Central memory CD8-positive, alpha-beta T cell (primary cell): ENCODE data around the gene OR51F2.
"Not testable (repeated sequence)": the region's sequence is repeated elsewhere in the genome, so short reads cannot be mapped to it uniquely, and the experiment has no call there.

Source experiments
- ATAC-seq: fragments of 150-1000 bp; cut with Tn5 transposase; replicated peaks from 2 replicates; pipeline ENCODE4 v1.10.0; 2022; ENCODE audit warnings: mild to moderate bottlenecking, moderate FRiP score, moderate number of reproducible peaks; ENCODE audit not compliant: poor library complexity, severe bottlenecking; ENCODE audit errors: extremely low read depth
- DNase-seq, 2 donors: peaks; one replicate each; pipeline ENCODE4 v3.0.0; 2021; ENCODE audit warnings: low spot score in 2 of 2
- H3K27ac Mint-ChIP-seq: one replicate; pipeline ENCODE4 v1.8.0; 2022; ENCODE audit warnings: low read depth, mild to moderate bottlenecking, moderate library complexity, mixed read lengths
- H3K27me3 Mint-ChIP-seq: one replicate; pipeline ENCODE4 v1.8.0; 2022; ENCODE audit warnings: mixed read lengths
- H3K36me3 Mint-ChIP-seq: one replicate; pipeline ENCODE4 v1.8.0; 2022; ENCODE audit warnings: mild to moderate bottlenecking, moderate library complexity, mixed read lengths; ENCODE audit not compliant: insufficient read depth
- H3K4me1 Mint-ChIP-seq: one replicate; pipeline ENCODE4 v1.8.0; 2022; ENCODE audit warnings: mixed read lengths
- H3K4me3 Mint-ChIP-seq: one replicate; pipeline ENCODE4 v1.8.0; 2022; ENCODE audit warnings: mild to moderate bottlenecking, moderate library complexity, mixed read lengths
- H3K9me3 Mint-ChIP-seq: one replicate; pipeline ENCODE4 v1.8.0; 2022; ENCODE audit warnings: mixed read lengths

Gene OR51F2, protein sequence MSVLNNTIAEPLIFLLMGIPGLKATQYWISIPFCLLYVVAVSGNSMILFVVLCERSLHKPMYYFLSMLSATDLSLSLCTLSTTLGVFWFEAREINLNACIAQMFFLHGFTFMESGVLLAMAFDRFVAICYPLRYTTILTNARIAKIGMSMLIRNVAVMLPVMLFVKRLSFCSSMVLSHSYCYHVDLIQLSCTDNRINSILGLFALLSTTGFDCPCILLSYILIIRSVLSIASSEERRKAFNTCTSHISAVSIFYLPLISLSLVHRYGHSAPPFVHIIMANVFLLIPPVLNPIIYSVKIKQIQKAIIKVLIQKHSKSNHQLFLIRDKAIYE

DNA sequence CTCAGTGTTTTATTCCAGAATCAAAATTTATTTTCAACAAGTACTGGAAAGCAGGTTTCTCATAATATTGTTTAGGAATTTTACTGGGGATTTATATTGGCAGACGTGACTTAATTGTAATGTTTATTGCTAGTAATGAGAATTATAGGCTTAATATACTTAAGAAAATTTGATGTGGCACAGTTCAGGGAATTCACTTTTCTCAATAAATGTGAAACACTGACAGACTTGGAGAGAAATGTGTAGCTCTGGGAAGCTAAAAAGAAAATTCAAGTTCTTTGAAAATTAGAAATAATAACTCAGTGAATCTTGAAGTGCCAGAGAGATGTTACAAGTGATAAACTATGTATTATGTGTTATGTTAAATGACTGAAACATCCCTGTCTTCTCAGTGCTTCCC is at the start of gene OR51F2:
Gene OR51F2, plus strand, starts transcription at position 301 of the 400 bp plus-strand sequence. CDS start 101 bp downstream, outside the sequence.
- Mint-ChIP-seq H3K36me3 (no peaks in the 10 kb centered on the region), H3K4me3 (no peak within 1 kb of the TSS), H3K9me3 (no peaks in the 10 kb centered on the region), H3K4me1 (no peaks in the 10 kb centered on the region), H3K27me3 (peaks cover 42% of the 10 kb centered on the region), H3K27ac (no peak within 1 kb of the TSS)
- no peak for ATAC-seq
- no peak for DNase-seq

DNA sequence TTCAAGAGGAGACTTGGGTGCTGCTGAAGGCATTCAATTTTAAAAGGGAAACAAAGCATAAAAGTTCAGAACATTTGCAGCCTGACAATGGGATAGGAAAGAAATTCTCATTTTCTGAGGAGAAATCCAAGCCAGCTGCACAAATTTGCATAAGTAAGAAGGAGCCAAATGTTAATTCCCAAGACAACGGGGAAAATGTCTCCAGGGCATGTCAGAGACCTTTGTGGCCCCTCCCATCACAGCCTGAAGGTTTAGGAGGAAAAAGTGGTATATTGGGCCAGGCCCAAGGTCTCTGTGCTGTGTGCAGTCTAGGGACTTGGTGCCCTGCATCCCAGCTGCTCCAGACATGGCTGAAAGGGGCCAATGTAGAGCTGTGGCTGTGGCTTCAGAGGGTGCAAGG is 38.7 kb upstream of the OR51F2 start:
- Mint-ChIP-seq H3K36me3 (no peaks in the 10 kb centered on the region), H3K27me3 (peaks cover 30% of the 10 kb centered on the region), H3K9me3 (peaks cover 6% of the 10 kb centered on the region), H3K27ac (no peak overlapping the region), H3K4me1 (no peaks in the 10 kb centered on the region), H3K4me3 (no peak overlapping the region)
- ATAC-seq = no peak
- DNase-seq = no peak

DNA sequence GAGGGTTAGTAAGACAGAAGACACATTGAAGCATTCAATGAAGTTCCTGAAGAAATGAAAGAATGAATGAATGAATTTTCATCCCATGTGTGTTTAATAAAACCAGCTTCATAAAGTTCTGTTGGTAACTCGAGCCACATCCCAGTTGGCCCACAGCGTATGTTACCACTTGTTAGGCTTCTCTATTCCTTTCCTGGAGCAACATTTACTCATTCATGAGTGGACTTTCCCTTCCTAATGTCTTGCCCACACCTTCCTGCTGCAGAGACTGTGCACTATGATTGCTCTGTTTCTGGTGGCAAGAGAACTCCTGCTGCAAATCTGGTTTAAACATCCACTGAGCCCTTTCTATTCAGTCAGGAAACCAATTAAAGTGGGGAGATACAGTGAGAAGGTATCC is 23.9 kb upstream of the OR51F2 start:
- DNase-seq (no peak), ATAC-seq (no peak)
- Mint-ChIP-seq H3K27me3 (peaks cover 8% of the 10 kb centered on the region), H3K27ac (no peak overlapping the region), H3K4me3 (no peak overlapping the region), H3K9me3 (no peaks in the 10 kb centered on the region), H3K4me1 (no peaks in the 10 kb centered on the region), H3K36me3 (no peaks in the 10 kb centered on the region)

DNA sequence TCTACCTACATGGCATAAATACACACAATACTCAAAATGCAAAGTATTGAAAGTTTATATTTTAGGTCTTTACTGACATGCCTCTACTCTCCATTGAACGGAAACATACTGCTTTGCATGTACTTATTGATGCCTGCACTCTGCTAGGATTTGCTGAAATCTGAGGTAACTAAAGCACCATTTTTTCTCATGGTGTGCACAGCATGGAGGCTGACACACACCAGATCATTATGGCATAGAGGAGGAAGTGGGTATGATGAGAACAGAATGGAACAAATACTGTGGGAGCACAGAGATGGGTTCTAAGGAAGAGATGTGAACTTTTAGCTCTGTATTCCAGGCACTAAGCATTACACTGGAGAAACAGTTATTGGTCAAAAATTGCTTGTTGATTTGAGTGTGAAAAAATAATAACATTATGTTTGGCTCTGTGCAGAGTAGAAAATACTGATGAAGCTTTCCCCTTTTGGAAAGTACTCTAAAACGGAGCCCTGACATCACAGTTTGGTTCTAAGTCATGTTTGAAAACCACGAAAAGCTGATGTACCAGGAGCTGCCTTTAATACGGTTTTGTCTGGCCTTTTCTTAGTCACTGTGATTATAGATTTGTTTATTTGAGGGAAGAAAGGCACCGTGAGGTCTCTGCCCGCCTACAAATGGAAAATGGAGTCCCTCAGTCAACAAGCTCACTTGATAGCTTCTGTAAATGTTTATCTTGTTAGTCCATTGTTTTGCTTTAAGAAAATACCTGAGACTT is 22.5 kb upstream of the OR51F2 start:
- no peak overlapping the region for H3K27ac Mint-ChIP-seq
- H3K9me3 Mint-ChIP-seq = peaks cover under 1% of the 10 kb centered on the region
- DNase-seq (no peak), ATAC-seq (no peak)
- no peak overlapping the region for H3K4me3 Mint-ChIP-seq
- no peaks in the 10 kb centered on the region for H3K27me3 Mint-ChIP-seq
- H3K4me1 Mint-ChIP-seq = no peaks in the 10 kb centered on the region
- H3K36me3 Mint-ChIP-seq = no peaks in the 10 kb centered on the region

DNA sequence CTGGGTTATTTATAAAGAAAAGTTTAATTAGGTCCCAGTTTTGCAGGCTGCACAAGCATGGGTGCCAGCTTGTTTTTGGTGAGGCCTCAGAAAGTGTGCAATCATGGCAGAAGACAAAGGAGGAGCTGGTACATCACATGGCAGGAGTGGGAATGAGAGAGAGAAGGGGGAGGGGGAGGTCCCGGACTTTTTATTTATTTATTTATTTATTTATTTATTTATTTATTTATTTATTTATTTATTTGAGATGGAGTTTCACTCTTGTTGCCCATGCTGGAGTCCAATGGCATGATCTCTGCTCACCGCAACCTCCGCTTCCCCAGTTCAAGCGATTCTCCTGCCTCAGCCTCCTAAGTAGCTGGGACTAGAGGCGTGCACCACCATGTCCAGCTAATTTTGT is 19.8 kb upstream of the OR51F2 start:
- not testable (repeated sequence) for H3K4me1 Mint-ChIP-seq, H3K27me3 Mint-ChIP-seq, H3K4me3 Mint-ChIP-seq, H3K27ac Mint-ChIP-seq, H3K9me3 Mint-ChIP-seq, DNase-seq, ATAC-seq, H3K36me3 Mint-ChIP-seq

DNA sequence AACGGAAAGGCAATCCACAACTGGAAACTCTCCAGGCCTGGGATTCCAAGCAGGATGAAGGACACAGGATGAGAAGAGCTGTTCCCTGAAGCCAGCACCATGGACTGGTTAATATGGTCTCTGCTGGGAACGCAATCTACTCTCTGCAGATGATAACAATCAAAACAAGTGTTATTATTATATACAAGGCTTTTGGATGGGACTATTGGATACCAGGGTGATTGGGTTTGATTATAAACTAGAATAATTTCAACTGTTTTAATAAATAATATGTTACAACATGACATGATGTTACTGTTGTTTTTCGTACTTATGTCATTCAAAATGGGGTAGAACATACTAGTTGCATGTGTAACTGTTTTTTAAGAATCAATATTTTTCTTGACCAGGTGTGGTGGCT is 16.8 kb upstream of the OR51F2 start, which contains the start of gene OR52R1:
Gene OR52R1, minus strand, starts transcription at position 101 of the 400 bp plus-strand sequence. Its CDS starts 0 bp downstream, at position 101.
- ATAC-seq (no peak), DNase-seq (no peak)
- H3K27ac Mint-ChIP-seq = no peak within 1 kb of the TSS

DNA sequence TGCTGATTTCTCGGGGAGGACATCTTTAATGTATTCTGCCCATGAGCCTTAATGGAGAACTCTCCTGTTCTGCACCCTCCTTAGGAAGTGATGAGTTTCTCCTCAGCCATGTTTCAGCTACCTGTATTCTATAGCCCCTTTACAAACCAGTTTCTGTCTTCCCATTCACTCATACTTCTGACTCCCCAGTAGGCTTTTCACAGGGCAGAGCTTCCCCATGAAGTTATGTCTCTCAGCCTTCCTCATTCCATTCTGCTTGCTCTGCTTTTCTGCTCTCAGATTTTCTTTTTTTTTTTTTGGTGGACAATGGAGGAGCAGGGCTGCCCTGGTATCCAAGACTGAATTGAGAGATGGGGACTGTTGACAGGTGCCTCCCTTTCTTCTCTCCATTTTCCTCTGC is 12.6 kb upstream of the OR51F2 start:
- Mint-ChIP-seq H3K4me3 (no peak overlapping the region), H3K9me3 (peaks cover 5% of the 10 kb centered on the region), H3K27ac (no peak overlapping the region), H3K27me3 (peaks cover 8% of the 10 kb centered on the region), H3K4me1 (no peaks in the 10 kb centered on the region), H3K36me3 (no peaks in the 10 kb centered on the region)
- DNase-seq (no peak), ATAC-seq (no peak)

More for the DNA sequence above, 16.8 kb upstream of the OR51F2 start, which contains the start of gene OR52R1:
- Mint-ChIP-seq H3K27me3 (no peaks in the 10 kb centered on the region), H3K36me3 (no peaks in the 10 kb centered on the region), H3K9me3 (peaks cover 5% of the 10 kb centered on the region), H3K4me1 (no peaks in the 10 kb centered on the region), H3K4me3 (no peak within 1 kb of the TSS)

DNA sequence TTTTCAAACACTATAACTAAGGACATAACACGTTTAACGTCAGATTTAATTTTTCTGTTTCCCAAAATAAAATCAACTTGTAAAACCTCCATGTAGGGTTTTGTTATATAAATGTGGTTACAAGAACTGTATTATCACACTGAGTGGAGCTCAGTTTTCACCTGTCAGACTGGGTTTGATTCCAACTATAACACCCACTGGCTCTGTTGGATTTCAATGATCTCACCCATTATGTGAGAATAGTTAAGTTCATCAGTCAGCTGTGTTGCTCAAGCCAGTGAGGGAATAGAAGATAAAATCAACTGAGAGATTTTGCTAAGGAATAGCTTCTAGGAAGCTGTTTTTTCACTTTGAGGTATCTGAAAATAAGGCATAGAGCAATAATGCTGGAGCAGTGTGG is 11.9 kb upstream of the OR51F2 start:
- ATAC-seq (no peak), DNase-seq (no peak)
- Mint-ChIP-seq H3K4me3 (no peak overlapping the region), H3K4me1 (no peaks in the 10 kb centered on the region), H3K27ac (no peak overlapping the region), H3K9me3 (no peaks in the 10 kb centered on the region), H3K36me3 (no peaks in the 10 kb centered on the region), H3K27me3 (peaks cover 8% of the 10 kb centered on the region)

DNA sequence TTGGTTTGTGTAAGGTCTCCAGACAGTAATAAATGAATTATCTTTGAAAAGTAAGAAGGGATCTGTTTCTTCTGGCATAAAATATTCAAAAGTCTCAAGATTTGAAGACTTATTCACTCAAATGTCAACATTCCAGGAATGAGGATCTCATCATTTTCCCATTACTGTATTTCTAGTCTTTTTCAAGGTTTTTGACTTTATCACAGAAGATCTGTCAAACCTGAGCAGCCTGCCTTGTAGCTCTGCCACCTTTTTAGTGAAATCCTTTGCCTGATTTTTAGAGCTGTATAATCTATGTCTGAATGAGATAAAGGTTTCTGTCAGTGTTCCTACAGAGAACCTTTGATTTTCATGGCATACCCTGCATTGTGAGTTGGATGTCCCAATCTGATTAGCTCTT is 4.0 kb downstream of the OR51F2 start:
- Mint-ChIP-seq H3K36me3 (no peaks in the 10 kb centered on the region), H3K27ac (no peak overlapping the region), H3K9me3 (no peaks in the 10 kb centered on the region), H3K27me3 (peaks cover 25% of the 10 kb centered on the region), H3K4me1 (no peaks in the 10 kb centered on the region), H3K4me3 (no peak overlapping the region)
- DNase-seq (no peak), ATAC-seq (no peak)

DNA sequence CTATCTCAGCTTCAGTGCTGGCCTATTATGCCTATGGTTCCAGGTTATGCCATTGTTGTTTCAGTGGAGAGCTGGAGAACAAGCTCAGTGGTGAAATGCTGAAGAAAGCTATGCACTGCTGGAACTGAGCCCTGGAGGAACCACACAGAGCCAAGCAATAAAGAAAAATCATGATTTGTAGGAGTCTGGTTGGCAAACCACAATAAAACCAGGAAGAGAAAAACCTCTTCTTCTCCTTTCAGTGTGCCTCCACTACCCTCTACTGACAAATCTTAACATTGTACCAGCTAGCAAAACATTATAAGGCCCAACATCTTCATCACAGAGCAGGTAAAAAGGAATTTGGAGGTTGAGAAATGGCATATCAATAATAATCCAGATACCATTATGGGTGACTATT is 5.3 kb downstream of the OR51F2 start:
- DNase-seq = no peak
- H3K27me3 Mint-ChIP-seq = peaks cover 21% of the 10 kb centered on the region
- H3K9me3 Mint-ChIP-seq = no peaks in the 10 kb centered on the region
- no peaks in the 10 kb centered on the region for H3K36me3 Mint-ChIP-seq
- no peak overlapping the region for H3K27ac Mint-ChIP-seq
- H3K4me1 Mint-ChIP-seq = no peaks in the 10 kb centered on the region
- ATAC-seq = no peak
- no peak overlapping the region for H3K4me3 Mint-ChIP-seq

DNA sequence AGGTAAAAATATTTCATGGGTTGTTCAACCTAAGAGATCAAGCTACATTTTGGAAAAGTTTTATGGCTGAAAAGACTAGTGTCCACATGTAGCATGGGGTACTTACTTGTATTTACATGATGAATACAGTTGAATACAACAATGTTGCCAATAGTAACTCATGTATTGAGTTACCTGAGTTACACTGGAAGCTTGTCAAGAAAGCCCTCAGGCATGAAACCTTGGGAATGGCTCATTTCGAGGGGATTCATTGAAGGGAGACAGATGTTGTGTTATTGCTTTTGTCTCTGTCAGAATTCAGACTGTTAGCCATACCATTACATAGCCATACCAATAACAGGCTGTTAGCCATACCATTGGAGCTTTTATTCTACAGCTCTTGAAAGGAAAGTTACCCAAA is 9.2 kb downstream of the OR51F2 start:
- Mint-ChIP-seq H3K27me3 (peaks cover 5% of the 10 kb centered on the region), H3K27ac (no peak overlapping the region), H3K9me3 (no peaks in the 10 kb centered on the region), H3K4me1 (no peaks in the 10 kb centered on the region), H3K36me3 (no peaks in the 10 kb centered on the region), H3K4me3 (no peak overlapping the region)
- ATAC-seq = no peak
- no peak for DNase-seq

DNA sequence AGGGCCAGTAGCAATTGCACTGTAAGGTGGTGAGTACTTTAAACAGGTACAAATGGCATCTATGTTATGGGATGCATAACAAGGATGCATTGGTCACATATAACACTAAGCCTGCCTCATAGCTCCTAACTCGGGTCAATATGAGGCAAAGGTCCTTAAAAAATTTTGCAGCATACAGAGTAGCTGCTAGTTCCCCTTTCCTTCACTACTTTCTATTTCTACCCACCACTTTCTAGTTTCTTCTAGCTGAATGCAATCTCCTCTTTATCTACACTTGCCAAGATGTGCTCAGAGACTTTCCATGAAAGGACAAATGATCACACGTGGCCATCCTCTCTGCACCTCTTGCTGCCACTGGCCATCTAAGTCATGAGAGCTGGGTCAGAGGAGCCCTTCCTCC is 9.8 kb downstream of the OR51F2 start:
- no peak for DNase-seq
- ATAC-seq = no peak
- H3K9me3 Mint-ChIP-seq = no peaks in the 10 kb centered on the region
- H3K4me3 Mint-ChIP-seq = no peak overlapping the region
- H3K36me3 Mint-ChIP-seq = no peaks in the 10 kb centered on the region
- peaks cover 8% of the 10 kb centered on the region for H3K27me3 Mint-ChIP-seq
- H3K4me1 Mint-ChIP-seq = no peaks in the 10 kb centered on the region
- no peak overlapping the region for H3K27ac Mint-ChIP-seq
